Thyroid gland (tissue), 4 donors: ENCODE data around the gene PSKH1.

Experiments used
- CTCF ChIP-seq, 6 experiments: fragments of 200-600 bp in 3 of 6; fragments of 450-650 bp in 3 of 6; sonication (generic) in 3 of 6; IDR thresholded peaks; one replicate each; pipeline ENCODE4 v1.5.1; 2016 to 2019; ENCODE audit warnings: antibody characterized with exemption in 6 of 6, mild to moderate bottlenecking in 2 of 6, inconsistent platforms in 1 of 6, moderate library complexity in 1 of 6
- POLR2A ChIP-seq, 2 donors: fragments of 450-650 bp; IDR thresholded peaks; one replicate each; pipeline ENCODE4 v1.6.1; 2017; ENCODE audit warnings: antibody characterized with exemption in 2 of 2, mild to moderate bottlenecking in 2 of 2, moderate library complexity in 1 of 2

- TF ChIP-seq CTCF (IDR thresholded peaks at IDR 0.05) (no peak), POLR2A (IDR thresholded peaks at IDR 0.05) (no peak)
Observed at GRCh38 chr16:67845291-67846062, 47.6 kb upstream of the PSKH1 start.
